Measurements from ENCODE around the gene HIVEP1.

DNA sequence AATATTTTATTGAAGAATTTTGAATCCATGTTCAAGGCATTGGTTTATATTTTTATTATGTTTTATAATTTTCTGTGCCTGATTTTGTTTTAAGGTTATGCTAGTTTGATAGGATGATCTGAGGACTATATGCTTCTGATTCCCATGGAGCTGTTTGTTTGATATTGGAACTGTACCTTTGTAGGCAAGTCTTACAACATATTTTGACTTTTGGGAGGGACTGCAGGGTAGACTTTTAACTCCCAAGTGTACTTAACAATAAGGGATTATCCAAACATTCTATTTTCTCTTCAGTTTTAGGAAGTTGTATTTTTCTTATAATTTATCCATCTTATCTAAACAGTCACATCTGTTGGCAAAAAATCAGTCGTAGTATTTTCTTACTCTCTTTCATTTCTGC lies 82.6 kb downstream of the HIVEP1 start:
- TF ChIP-seq CTCF (IDR thresholded peaks at IDR 0.05) (no peak), ZFX (IDR thresholded peaks at IDR 0.05; ENCODE audit: borderline replicate concordance) (no peak)
